HEK293 (cell line): ENCODE measurements around the gene CDK14.

Experiments used
- CTCF ChIA-PET: fragments of 350-600 bp; formaldehyde crosslinking; extraction: SDS; loops from one replicate; lab custom pipeline; 2021; ENCODE audit warnings: antibody characterized with exemption; lab: Yijun Ruan, JAX
- POLR2A ChIA-PET: fragments of 300-600 bp; formaldehyde crosslinking; extraction: SDS; loops from one replicate; lab custom pipeline; 2020; ENCODE audit warnings: antibody characterized with exemption, inconsistent platforms; lab: Yijun Ruan, JAX
- H3K27ac ChIP-seq: fragments of 200-500 bp; sonication (Bioruptor generic); 2 replicates; pipeline ENCODE4 v1.5.1; 2014; ENCODE audit warnings: low read depth, low read length, control low read depth, inconsistent platforms; ENCODE audit errors: extremely low read depth
- H3K36me3 ChIP-seq, 2 experiments: fragments of 200-500 bp in 1 of 2; sonication (Bioruptor generic) in 1 of 2; 1 replicate in 1 of 2; 2 replicates in 1 of 2; pipeline ENCODE4 v1.5.1; 2014 to 2017; ENCODE audit warnings: inconsistent platforms in 2 of 2, low read length in 2 of 2; ENCODE audit not compliant: control insufficient read depth in 2 of 2, insufficient read depth in 1 of 2
- H3K4me1 ChIP-seq: fragments of 200-500 bp; sonication (Bioruptor generic); 2 replicates; pipeline ENCODE4 v1.5.1; 2014; ENCODE audit warnings: mild to moderate bottlenecking, low read length, inconsistent platforms; ENCODE audit not compliant: control insufficient read depth, insufficient read depth
- H3K4me3 ChIP-seq: 2 replicates; pipeline ENCODE4 v1.5.1; 2011; ENCODE audit warnings: low read depth, mild to moderate bottlenecking, control low read depth, low read length, moderate library complexity
- H3K9me3 ChIP-seq: fragments of 200-500 bp; sonication (Bioruptor generic); 2 replicates; pipeline ENCODE4 v1.5.1; 2014; ENCODE audit warnings: low read depth, low read length, inconsistent platforms; ENCODE audit not compliant: control insufficient read depth, insufficient read depth
- BCL11B ChIP-seq: fragments of 450-650 bp; formaldehyde crosslinking; IDR thresholded peaks from 2 replicates; pipeline ENCODE4 v1.5.1; 2016; ENCODE audit warnings: low read depth, missing biosample characterization, missing genetic modification characterization
- GLIS2 ChIP-seq: fragments of 450-650 bp; formaldehyde crosslinking; IDR thresholded peaks from 2 replicates; pipeline ENCODE4 v1.5.1; 2016; ENCODE audit warnings: missing biosample characterization, missing genetic modification characterization
- MYNN ChIP-seq: fragments of 450-650 bp; formaldehyde crosslinking; IDR thresholded peaks from 2 replicates; pipeline ENCODE4 v1.5.1; 2016; ENCODE audit warnings: missing biosample characterization, missing genetic modification characterization, borderline replicate concordance
- PRDM6 ChIP-seq: fragments of 450-650 bp; formaldehyde crosslinking; IDR thresholded peaks from 2 replicates; pipeline ENCODE4 v1.5.1; 2017; ENCODE audit warnings: missing biosample characterization, missing genetic modification characterization
- ZBTB1 ChIP-seq: fragments of 450-650 bp; formaldehyde crosslinking; IDR thresholded peaks from 2 replicates; pipeline ENCODE4 v1.5.1; 2016; ENCODE audit warnings: missing biosample characterization, missing genetic modification characterization
- ZBTB17 ChIP-seq: fragments of 450-650 bp; formaldehyde crosslinking; IDR thresholded peaks from 2 replicates; pipeline ENCODE4 v1.5.1; 2016; ENCODE audit warnings: missing biosample characterization, missing genetic modification characterization
- ZFP3 ChIP-seq: fragments of 450-650 bp; formaldehyde crosslinking; IDR thresholded peaks from 2 replicates; pipeline ENCODE4 v1.5.1; 2016; ENCODE audit warnings: low read depth, missing biosample characterization, missing genetic modification characterization
- ZNF112 ChIP-seq: fragments of 450-650 bp; formaldehyde crosslinking; IDR thresholded peaks from 2 replicates; pipeline ENCODE4 v1.5.0; 2017; ENCODE audit warnings: missing biosample characterization, missing genetic modification characterization
- ZNF132 ChIP-seq: fragments of 450-650 bp; formaldehyde crosslinking; IDR thresholded peaks from 2 replicates; pipeline ENCODE4 v1.5.1; 2017; ENCODE audit warnings: missing biosample characterization, missing genetic modification characterization, borderline replicate concordance
- ZNF16 ChIP-seq: fragments of 450-650 bp; formaldehyde crosslinking; IDR thresholded peaks from 2 replicates; pipeline ENCODE4 v1.5.1; 2016; ENCODE audit warnings: low read depth, missing biosample characterization, missing genetic modification characterization
- ZNF223 ChIP-seq: fragments of 450-650 bp; formaldehyde crosslinking; IDR thresholded peaks from 2 replicates; pipeline ENCODE4 v1.5.1; 2016; ENCODE audit warnings: missing biosample characterization, missing genetic modification characterization
- ZNF280C ChIP-seq: fragments of 450-650 bp; formaldehyde crosslinking; IDR thresholded peaks from 2 replicates; pipeline ENCODE4 v1.5.1; 2016; ENCODE audit warnings: missing biosample characterization, missing genetic modification characterization
- ZNF341 ChIP-seq: fragments of 450-650 bp; formaldehyde crosslinking; IDR thresholded peaks from 2 replicates; pipeline ENCODE4; 2016; ENCODE audit warnings: low read depth, missing biosample characterization, missing genetic modification characterization
- ZNF366 ChIP-seq: fragments of 450-650 bp; formaldehyde crosslinking; conservative IDR thresholded peaks from 2 replicates; pipeline ENCODE4 v1.5.1; 2016; ENCODE audit warnings: missing biosample characterization, missing genetic modification characterization
- ZNF391 ChIP-seq: fragments of 450-650 bp; formaldehyde crosslinking; IDR thresholded peaks from 2 replicates; pipeline ENCODE4 v1.5.1; 2016; ENCODE audit warnings: low read depth, missing biosample characterization, missing genetic modification characterization, borderline replicate concordance
- ZNF398 ChIP-seq: fragments of 450-650 bp; formaldehyde crosslinking; IDR thresholded peaks from 2 replicates; pipeline ENCODE4 v1.5.1; 2017; ENCODE audit warnings: missing biosample characterization, missing genetic modification characterization
- ZNF416 ChIP-seq: fragments of 450-650 bp; formaldehyde crosslinking; IDR thresholded peaks from 2 replicates; pipeline ENCODE4 v1.5.1; 2016; ENCODE audit warnings: missing biosample characterization, missing genetic modification characterization
- ZNF513 ChIP-seq: fragments of 450-650 bp; IDR thresholded peaks from 2 replicates; pipeline ENCODE4 v1.5.1; 2018; ENCODE audit warnings: missing biosample characterization, missing genetic modification characterization
- ZNF530 ChIP-seq: fragments of 450-650 bp; formaldehyde crosslinking; IDR thresholded peaks from 2 replicates; pipeline ENCODE4 v1.5.1; 2016; ENCODE audit warnings: low read depth, missing biosample characterization, missing genetic modification characterization
- ZNF558 ChIP-seq: fragments of 450-650 bp; formaldehyde crosslinking; IDR thresholded peaks from 2 replicates; pipeline ENCODE4 v1.5.1; 2016; ENCODE audit warnings: missing biosample characterization, missing genetic modification characterization
- ZNF571 ChIP-seq: fragments of 450-650 bp; formaldehyde crosslinking; IDR thresholded peaks from 2 replicates; pipeline ENCODE4 v1.5.0; 2017; ENCODE audit warnings: missing biosample characterization, missing genetic modification characterization
- ZNF692 ChIP-seq: fragments of 450-650 bp; formaldehyde crosslinking; IDR thresholded peaks from 2 replicates; pipeline ENCODE4 v1.5.1; 2016; ENCODE audit warnings: missing biosample characterization, missing genetic modification characterization
- ZNF791 ChIP-seq: fragments of 450-650 bp; formaldehyde crosslinking; IDR thresholded peaks from 2 replicates; pipeline ENCODE4 v1.5.1; 2016; ENCODE audit warnings: missing biosample characterization, missing genetic modification characterization

The CDK14 gene

GRCh38 chr7:90739716-90740115 is 143.6 kb downstream of the CDK14 start:
- Histone ChIP-seq H3K36me3 (no peaks in the 10 kb centered on the region), H3K4me1 (no peaks in the 10 kb centered on the region), H3K4me3 (no peak overlapping the region), H3K9me3 (no peaks in the 10 kb centered on the region), H3K27ac (no peak overlapping the region)
- ChIA-PET POLR2A (no interaction called here), CTCF (interaction anchor here (1.0 kb wide), 1 partner anchor 10 kb away, joined by 3 read pairs; no protein-coding TSS in a partner anchor)
- no peak for TF ChIP-seq GLIS2 (tag by site-specific recombination)
- TF ChIP-seq ZNF391 (tag by site-specific recombination), result no peak
- no peak for TF ChIP-seq ZNF530 (tag by site-specific recombination)
- TF ChIP-seq ZNF132 (tag by site-specific recombination), result no peak
- TF ChIP-seq ZNF558, result no peak
- TF ChIP-seq ZFP3 (tag by site-specific recombination), result no peak
- no peak for TF ChIP-seq ZNF341 (tag by site-specific recombination)
- no peak for TF ChIP-seq BCL11B
- TF ChIP-seq ZBTB17 (tag by site-specific recombination), result no peak
- TF ChIP-seq ZNF280C, result no peak
- no peak for TF ChIP-seq ZNF791 (tag by site-specific recombination)
- TF ChIP-seq ZNF416 (tag by site-specific recombination), result no peak
- no peak for TF ChIP-seq ZNF366 (tag by site-specific recombination)
- no peak for TF ChIP-seq ZNF692
- TF ChIP-seq ZNF571, result no peak
- TF ChIP-seq PRDM6, result no peak

GRCh38 chr7:90740386-90740785 is 144.3 kb downstream of the CDK14 start:
- Histone ChIP-seq H3K9me3 (no peaks in the 10 kb centered on the region), H3K4me3 (no peak overlapping the region), H3K27ac (no peak overlapping the region), H3K4me1 (no peaks in the 10 kb centered on the region), H3K36me3 (no peaks in the 10 kb centered on the region)
- POLR2A ChIA-PET, result no interaction called here
- TF ChIP-seq ZNF398 (no peak), ZNF223 (tag by site-specific recombination) (no peak), ZNF513 (tag by site-specific recombination) (no peak), ZBTB1 (tag by site-specific recombination) (no peak), MYNN (tag by site-specific recombination) (no peak), ZNF16 (tag by site-specific recombination) (no peak), ZNF112 (tag by site-specific recombination) (no peak)
- CTCF ChIA-PET, result interaction anchor here (0.5 to 1.0 kb wide), 2 partner anchors 10 to 11 kb away, joined by 3 read pairs; no protein-coding TSS in a partner anchor
